C1 segment of cervical spinal cord (tissue), 14 donors: ENCODE data around the gene CNKSR3.

Source experiments
- DNase-seq, 14 donors: peaks; one replicate each; lab custom pipeline; 2025; lab: John Stamatoyannopoulos, UW

CNKSR3 gene

DNA sequence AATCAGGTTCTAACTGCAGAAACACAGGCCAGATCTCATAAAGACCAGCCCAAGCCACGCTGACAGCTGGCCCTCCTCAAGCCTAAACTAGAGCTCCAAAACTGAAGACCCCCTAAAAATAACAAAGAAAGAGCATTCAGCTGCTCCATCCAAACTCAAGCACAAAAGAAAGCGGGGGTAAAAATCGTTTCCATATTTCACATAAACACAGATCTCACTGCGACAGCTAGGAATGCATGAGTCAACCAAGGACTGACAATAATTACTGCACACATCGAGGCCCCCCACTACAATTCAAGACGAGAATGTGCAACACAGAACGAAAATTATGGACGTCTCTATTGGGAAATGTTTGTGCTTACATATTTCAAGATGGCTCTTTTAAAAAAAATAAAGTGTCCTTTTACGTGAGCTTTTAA lies 31.1 kb downstream of the CNKSR3 start:
- no peak for DNase-seq

GRCh38 chr6:154478701-154479060 lies 31.8 kb downstream of the CNKSR3 start:
- no peak for DNase-seq

GRCh38 chr6:154478021-154478700 lies 32.3 kb downstream of the CNKSR3 start:
- DNase-seq, result peak in 5 of 14 donors; percentile 21 to 63 (median 38)

- no peak for DNase-seq
Measured at GRCh38 chr6:154476494-154476893, 34.0 kb downstream of the CNKSR3 start.

GRCh38 chr6:154474648-154475428 lies 35.6 kb downstream of the CNKSR3 start:
- peak in 1 of 14 donors; percentile 34 for DNase-seq

DNA sequence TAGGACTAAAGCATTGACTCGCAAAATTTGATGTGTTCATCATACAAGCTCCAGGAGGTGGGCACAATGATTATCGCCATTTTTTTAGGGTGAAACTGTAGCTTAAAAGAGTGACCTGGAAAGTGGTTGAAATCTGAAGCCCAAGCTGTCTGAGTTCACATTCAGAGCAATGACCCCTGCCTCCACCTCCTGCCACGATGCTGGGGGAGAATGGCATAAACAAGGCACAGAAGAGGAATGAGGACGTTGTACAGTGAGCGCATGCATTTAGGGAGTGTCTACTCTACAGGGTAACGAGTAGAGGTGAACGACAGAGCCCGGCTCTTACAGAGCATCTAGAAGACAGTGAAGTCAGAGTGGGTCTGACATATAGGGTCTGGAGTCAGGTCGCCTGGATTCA lies 37.2 kb downstream of the CNKSR3 start:
- DNase-seq, result no peak

- no peak for DNase-seq
Measured at GRCh38 chr6:154471609-154472362, 38.7 kb downstream of the CNKSR3 start.

- no peak for DNase-seq
Measured at GRCh38 chr6:154469306-154469935, 41.1 kb downstream of the CNKSR3 start.

GRCh38 chr6:154468760-154469159 lies 41.7 kb downstream of the CNKSR3 start:
- no peak for DNase-seq

DNA sequence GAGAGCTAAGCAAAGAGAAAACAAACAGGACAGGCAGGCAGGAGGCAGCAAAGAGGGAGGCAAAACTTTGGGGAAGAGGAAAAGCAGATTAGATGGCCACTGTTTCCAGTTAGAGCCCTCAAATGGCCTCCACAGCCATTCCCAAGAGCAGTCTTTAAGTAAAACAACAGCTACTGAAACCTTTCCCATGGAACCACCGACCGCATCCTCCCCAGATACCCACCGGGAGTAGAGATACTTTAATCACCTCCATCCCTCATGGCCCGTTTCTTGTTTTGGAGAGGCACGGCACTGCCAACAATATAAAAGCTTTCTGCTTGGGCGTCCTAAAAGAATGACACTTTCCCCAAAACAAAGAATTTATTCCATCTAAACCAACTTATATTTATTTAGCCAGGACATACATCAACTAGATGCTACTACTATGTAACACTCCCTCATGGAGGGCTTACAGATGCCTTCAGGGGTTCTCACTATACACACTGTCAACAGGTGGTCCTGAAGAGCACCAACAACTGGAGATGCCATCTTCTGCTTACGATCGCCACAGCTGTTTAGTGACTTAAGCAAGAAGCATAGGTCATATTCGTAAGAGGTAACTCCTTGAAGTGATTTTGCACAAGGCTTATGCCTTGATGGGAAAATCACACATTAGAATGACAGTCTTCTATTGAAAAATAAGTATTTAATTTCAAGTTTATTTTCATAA lies 43.4 kb downstream of the CNKSR3 start:
- DNase-seq, result no peak

DNA sequence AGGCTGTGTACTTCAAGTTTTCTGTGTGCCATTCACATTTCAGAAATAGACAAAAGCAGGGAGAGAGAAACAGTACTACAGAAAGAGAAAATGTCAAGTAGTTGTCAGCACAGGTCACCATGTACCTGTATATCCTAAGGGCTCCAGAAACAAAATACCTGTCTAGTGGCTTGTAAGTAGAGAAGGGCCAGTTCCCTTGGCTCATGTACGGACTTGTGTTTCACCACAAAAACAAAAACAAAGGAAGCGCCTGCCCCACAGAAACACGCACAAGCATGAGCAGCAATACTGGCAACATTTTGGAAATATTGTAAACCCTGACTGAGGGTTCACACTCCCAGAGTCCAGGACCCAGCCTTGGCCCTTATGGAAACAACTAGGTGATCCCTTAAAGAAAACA lies 44.3 kb downstream of the CNKSR3 start:
- DNase-seq, result no peak

- no peak for DNase-seq
Measured at GRCh38 chr6:154463573-154464419, 46.7 kb downstream of the CNKSR3 start.

GRCh38 chr6:154462425-154462824 lies 48.1 kb downstream of the CNKSR3 start:
- DNase-seq, result no peak

DNA sequence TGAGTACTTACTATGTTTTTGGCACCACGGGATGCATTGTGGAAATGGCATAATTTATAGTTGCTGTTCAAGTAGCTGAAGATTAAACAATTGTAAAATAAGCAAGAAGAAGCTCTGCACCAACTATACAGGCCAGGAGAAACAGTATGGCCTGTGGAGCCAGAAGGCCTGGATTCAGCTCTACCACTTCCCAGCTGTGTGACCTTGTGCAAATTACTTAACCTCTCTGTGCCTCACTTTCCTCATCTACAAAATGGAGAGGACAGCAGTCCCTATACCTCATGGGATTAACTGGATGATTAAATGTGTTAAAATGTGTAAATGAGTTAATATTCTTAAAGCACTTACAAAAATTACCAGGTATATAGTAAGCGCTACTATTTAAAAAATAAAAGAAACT lies 49.1 kb downstream of the CNKSR3 start:
- no peak for DNase-seq

GRCh38 chr6:154460306-154461071 lies 50.0 kb downstream of the CNKSR3 start:
- DNase-seq, result no peak

- no peak for DNase-seq
Measured at GRCh38 chr6:154459513-154459912, 51.0 kb downstream of the CNKSR3 start.

DNA sequence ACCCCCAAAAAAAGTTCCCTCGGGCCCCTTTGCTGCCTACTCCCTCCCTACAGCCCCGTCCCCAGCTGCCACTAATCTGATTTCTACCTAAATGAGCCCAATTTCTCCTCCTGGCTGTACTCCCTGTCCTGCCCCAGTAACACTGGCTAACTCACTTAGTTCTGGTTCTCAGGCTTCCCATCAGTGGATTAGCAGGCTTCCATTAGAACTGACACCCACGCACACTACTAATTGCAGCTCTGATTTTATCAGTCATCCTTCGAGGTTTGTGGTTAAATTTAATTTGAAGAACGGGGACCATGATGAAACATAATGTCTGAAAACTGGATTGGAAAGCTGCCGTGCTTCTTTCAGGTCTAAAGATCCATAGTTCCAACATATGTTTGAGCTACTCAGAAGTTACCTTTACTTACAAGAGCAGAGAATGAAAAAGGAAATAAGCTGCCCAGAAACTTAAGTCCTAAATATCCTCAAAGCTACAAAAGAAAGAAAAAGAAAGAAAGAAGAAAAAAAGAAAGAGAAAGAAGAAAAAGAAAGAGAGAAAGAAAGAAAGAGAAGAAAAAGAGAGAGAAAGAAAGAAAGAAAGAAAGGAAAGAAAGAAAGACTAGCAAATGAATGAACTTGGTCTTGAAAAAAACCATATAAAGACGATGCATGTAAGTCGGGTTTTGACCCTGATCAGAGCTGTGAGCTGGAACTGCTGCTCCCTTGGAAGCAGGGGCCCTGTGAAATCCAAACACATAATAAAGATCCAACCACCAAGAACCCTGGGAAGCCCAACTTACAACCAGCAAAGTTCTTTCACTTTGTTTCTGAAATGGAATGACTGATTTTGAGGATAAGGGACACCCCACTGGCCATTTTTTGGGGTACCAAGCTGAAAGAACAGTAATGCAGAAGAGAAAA lies 51.7 kb downstream of the CNKSR3 start:
- DNase-seq, result no peak

DNA sequence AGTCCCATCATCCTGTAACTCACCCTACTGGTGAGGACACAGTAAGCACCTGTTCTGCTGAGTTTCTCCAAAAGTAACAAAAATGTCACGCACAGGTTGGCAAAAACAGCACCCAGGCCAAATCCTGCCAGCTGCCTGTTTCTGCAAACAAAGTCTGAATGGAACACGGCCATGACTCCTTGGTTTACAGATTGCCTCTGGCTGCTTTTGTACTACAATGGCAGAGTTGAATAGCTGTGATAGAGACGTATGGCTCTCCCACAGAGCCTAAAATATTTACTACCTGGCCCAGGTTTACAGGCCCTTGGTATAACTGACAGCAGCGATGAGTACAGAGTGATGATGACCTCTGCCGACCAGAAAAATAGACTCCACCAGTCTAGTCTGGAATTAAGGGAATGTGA lies 52.6 kb downstream of the CNKSR3 start:
- DNase-seq, result peak in 1 of 14 donors; percentile 15
